ENCODE measurements around the gene FSD1. TPM values are rescaled to one million over a fixed set of nuclear protein-coding genes. Genes with fewer than 3 reads are reported as not detected.

Gene FSD1
- total and polyA plus RNA-seq, 10 donors = 0.80 to 6.6 (median 2.2) TPM

DNA sequence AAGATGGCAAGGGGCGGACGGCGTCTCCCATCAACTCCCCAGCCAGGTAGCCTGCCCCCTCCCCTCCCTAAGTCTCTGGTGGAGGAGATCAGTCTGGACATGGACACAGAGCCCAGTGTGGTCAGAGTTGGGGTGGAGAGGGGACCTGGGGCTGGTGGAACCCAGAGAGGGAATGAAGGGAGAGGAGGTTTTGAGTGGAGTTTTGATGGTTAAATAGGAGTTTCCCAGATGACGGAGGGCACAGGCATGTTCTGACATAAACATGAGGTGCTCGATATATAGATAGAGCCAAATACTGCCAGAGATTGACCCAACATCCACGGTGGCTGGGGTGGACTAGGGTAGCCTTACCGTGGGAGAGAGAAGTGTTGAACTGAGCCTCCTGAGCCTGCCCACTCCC is 14.1 kb downstream of the FSD1 start:
- H3K4me3 ChIP-seq = no peak overlapping the region
- TF ChIP-seq CTCF (IDR thresholded peaks at IDR 0.05 in 8 of 11, conservative IDR thresholded peaks at IDR 0.05 in 3 of 11) = no peak
- TF ChIP-seq POLR2AphosphoS5 (IDR thresholded peaks at IDR 0.05) = no peak
- intact Hi-C loops (cut with DNase I; ENCODE audit: low total_unique reads) = no loop called here
- H3K36me3 ChIP-seq = no peaks in the 10 kb centered on the region
- H3K9me3 ChIP-seq = peaks cover 0 to 36% (median 3%) of the 10 kb centered on the region in 8 donors
- no peak for DNase-seq
- whole genome bisulfite sequencing, 5 donors = 90 to 96% (median 93%) methylated on average over 7 of the region's 7 CpGs
- H3K27ac ChIP-seq = no peak overlapping the region
- peaks cover 0 to 14% (median 3%) of the 10 kb centered on the region in 6 donors for H3K4me1 ChIP-seq
- H3K27me3 ChIP-seq (replicated peaks in 1 of 7) = peaks cover 0 to 27% (median 0%) of the 10 kb centered on the region in 7 donors

GRCh38 chr19:4319067-4319718 is 14.8 kb downstream of the FSD1 start:
- WGBS, 5 donors = 95 to 100% (median 95%) methylated on average over 2 of the region's 2 CpGs
- Histone ChIP-seq H3K4me3 (no peak overlapping the region), H3K27ac (no peak overlapping the region), H3K9me3 (peaks cover 0 to 36% (median 3%) of the 10 kb centered on the region in 8 donors), H3K27me3 (replicated peaks in 1 of 7) (peaks cover 0 to 26% (median 0%) of the 10 kb centered on the region in 7 donors), H3K4me1 (peaks cover 0 to 8% (median 3%) of the 10 kb centered on the region in 6 donors), H3K36me3 (no peaks in the 10 kb centered on the region)
- intact Hi-C loops (cut with DNase I; ENCODE audit: low total_unique reads) = no loop called here
- no peak for DNase-seq
- TF ChIP-seq CTCF (IDR thresholded peaks at IDR 0.05 in 8 of 11, conservative IDR thresholded peaks at IDR 0.05 in 3 of 11) (no peak), POLR2AphosphoS5 (IDR thresholded peaks at IDR 0.05) (no peak), POLR2A (IDR thresholded peaks at IDR 0.05) (no peak)

GRCh38 chr19:4320419-4320818 is 16.0 kb downstream of the FSD1 start:
- TF ChIP-seq POLR2AphosphoS5 (IDR thresholded peaks at IDR 0.05) (no peak), POLR2A (IDR thresholded peaks at IDR 0.05) (no peak), CTCF (IDR thresholded peaks at IDR 0.05 in 8 of 11, conservative IDR thresholded peaks at IDR 0.05 in 3 of 11) (no peak)

DNA sequence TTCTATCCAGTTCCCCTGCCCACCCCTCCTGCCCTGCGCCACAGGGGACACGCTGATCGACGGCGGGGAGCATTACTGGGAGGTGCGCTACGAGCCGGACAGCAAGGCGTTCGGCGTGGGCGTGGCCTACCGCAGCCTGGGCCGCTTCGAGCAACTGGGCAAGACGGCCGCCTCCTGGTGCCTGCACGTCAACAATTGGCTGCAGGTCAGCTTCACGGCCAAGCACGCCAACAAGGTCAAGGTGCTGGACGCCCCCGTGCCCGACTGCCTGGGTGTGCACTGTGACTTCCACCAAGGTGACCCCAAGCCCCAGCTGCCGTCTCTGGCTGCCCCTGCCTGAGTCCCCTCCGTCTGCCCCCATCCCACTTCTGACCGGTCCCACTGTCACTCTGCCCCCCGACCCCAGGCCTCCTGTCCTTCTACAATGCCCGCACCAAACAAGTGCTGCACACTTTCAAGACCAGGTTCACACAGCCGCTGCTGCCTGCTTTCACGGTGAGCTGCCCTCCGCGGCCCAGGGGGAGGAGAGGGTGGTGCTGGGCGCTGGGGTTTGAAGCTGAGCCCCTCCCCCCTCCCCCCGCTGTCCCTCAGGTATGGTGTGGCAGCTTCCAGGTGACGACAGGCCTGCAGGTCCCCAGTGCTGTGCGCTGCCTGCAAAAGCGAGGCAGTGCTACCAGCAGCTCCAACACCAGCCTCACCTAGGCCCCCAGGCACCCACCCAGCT is 18.7 kb downstream of the FSD1 start:
- Histone ChIP-seq H3K36me3 (no peaks in the 10 kb centered on the region), H3K9me3 (peaks cover 0 to 36% (median 3%) of the 10 kb centered on the region in 8 donors), H3K4me3 (no peak overlapping the region), H3K27me3 (replicated peaks in 1 of 7) (peaks cover 0 to 27% (median 11%) of the 10 kb centered on the region in 7 donors), H3K4me1 (peaks cover 3 to 19% (median 15%) of the 10 kb centered on the region in 6 donors), H3K27ac (no peak overlapping the region)
- intact Hi-C loops (cut with DNase I; ENCODE audit: low total_unique reads) = no loop called here
- no peak for TF ChIP-seq POLR2AphosphoS5 (IDR thresholded peaks at IDR 0.05)
- TF ChIP-seq POLR2A (IDR thresholded peaks at IDR 0.05) = no peak
- no peak for TF ChIP-seq CTCF (IDR thresholded peaks at IDR 0.05 in 8 of 11, conservative IDR thresholded peaks at IDR 0.05 in 3 of 11)
- DNase-seq = no peak
- WGBS, 5 donors = 77 to 86% (median 83%) methylated on average over 21 to 37 of the region's 37 CpGs

More at GRCh38 chr19:4320419-4320818, 16.0 kb downstream of the FSD1 start:
- no peak overlapping the region for H3K4me3 ChIP-seq
- 86 to 95% (median 95%) methylated on average over 2 of the region's 2 CpGs for WGBS, 5 donors
- intact Hi-C loops (cut with DNase I; ENCODE audit: low total_unique reads) = no loop called here
- no peaks in the 10 kb centered on the region for H3K36me3 ChIP-seq
- H3K27ac ChIP-seq = no peak overlapping the region
- DNase-seq = no peak
- peaks cover 0 to 36% (median 3%) of the 10 kb centered on the region in 8 donors for H3K9me3 ChIP-seq
- peaks cover 0 to 26% (median 0%) of the 10 kb centered on the region in 7 donors for H3K27me3 ChIP-seq (replicated peaks in 1 of 7)
- no peaks in the 10 kb centered on the region for H3K4me1 ChIP-seq

All from spleen (tissue), 11 donors.